RWPE1 (cell line): ENCODE results near the gene AMER2.

Experiments used
- CTCF ChIA-PET: fragments of 350-600 bp; sonication (Branson Sonifier 250); formaldehyde crosslinking; extraction: SDS; loops from one replicate; lab custom pipeline; 2021; lab: Yijun Ruan, JAX
- POLR2A ChIA-PET: fragments of 400-600 bp; formaldehyde crosslinking; extraction: SDS; loops from one replicate; lab custom pipeline; 2020; ENCODE audit warnings: antibody characterized with exemption; ENCODE audit not compliant: low non-redundant PET; lab: Yijun Ruan, JAX
- DNase-seq: peaks from one replicate; pipeline ENCODE4 v3.0.0; 2012; ENCODE audit warnings: low spot score
- H3K27ac ChIP-seq: fragments of 450-650 bp; 2 replicates; pipeline ENCODE4 v1.5.1; 2017
- TF ChIP-seq, protein P1 (sequence below): fragments of 450-650 bp; conservative IDR thresholded peaks from 2 replicates; pipeline ENCODE4 v1.5.1; 2017; ENCODE audit warnings: low read depth, mild to moderate bottlenecking

Gene AMER2, protein sequence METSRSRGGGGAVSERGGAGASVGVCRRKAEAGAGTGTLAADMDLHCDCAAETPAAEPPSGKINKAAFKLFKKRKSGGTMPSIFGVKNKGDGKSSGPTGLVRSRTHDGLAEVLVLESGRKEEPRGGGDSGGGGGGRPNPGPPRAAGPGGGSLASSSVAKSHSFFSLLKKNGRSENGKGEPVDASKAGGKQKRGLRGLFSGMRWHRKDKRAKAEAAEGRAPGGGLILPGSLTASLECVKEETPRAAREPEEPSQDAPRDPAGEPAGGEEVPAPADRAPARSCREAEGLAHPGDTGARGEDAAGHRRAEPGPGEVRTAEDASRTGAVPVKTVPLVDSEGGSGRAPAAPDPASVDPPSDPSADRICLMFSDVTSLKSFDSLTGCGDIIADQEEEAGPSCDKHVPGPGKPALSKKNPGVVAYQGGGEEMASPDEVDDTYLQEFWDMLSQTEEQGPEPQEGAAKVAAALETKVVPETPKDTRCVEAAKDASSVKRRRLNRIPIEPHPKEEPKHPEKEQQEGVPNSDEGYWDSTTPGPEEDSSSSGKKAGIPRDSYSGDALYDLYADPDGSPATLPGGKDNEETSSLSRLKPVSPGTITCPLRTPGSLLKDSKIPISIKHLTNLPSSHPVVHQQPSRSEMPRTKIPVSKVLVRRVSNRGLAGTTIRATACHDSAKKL

DNA sequence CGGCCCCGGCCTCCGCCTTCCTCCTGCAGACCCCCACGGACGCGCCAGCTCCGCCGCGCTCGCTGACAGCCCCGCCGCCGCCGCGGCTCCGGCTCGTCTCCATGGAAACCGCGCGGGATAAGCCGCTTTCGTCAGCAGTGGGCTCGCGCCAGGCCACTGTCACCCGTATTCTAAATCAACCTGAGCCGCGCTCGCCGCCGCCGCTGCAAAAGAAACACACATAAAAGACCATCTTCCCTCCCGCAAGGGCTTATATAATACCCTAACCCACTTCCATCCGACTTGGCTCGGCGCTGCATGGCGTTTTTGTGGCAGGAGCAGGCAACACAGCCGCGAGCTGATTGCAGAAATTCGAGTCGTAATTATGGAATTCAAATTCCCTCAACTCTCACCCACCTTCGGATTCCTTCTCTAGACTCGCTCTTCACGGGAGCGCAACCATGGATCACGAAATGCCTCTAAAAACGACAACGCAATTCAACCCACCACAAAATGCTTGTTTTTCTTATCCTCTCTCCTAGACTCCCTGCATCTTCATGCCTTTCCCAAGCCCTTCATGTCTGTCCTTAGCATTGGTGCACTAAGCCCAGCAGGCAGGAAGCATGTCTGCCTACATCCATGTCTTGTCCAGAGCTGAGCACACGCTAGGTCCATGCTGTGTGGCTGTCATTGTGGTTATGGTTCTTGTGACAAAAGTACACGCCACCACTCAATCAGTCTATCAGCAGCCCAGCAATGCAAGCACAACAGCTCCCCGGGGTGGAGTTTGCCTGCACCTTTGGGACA lies at the start of gene AMER2:
Gene AMER2 (minus strand): TSS at position 772 of the 786 bp plus-strand sequence. CDS start 669 bp downstream, at position 103.
- TF ChIP-seq, protein P1, sequence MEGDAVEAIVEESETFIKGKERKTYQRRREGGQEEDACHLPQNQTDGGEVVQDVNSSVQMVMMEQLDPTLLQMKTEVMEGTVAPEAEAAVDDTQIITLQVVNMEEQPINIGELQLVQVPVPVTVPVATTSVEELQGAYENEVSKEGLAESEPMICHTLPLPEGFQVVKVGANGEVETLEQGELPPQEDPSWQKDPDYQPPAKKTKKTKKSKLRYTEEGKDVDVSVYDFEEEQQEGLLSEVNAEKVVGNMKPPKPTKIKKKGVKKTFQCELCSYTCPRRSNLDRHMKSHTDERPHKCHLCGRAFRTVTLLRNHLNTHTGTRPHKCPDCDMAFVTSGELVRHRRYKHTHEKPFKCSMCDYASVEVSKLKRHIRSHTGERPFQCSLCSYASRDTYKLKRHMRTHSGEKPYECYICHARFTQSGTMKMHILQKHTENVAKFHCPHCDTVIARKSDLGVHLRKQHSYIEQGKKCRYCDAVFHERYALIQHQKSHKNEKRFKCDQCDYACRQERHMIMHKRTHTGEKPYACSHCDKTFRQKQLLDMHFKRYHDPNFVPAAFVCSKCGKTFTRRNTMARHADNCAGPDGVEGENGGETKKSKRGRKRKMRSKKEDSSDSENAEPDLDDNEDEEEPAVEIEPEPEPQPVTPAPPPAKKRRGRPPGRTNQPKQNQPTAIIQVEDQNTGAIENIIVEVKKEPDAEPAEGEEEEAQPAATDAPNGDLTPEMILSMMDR = no peak
- CTCF ChIA-PET = interaction anchor here (0.8 to 1.2 kb wide), 2 partner anchors 12 to 26 kb away, joined by 3 read pairs; no protein-coding TSS in a partner anchor

DNA sequence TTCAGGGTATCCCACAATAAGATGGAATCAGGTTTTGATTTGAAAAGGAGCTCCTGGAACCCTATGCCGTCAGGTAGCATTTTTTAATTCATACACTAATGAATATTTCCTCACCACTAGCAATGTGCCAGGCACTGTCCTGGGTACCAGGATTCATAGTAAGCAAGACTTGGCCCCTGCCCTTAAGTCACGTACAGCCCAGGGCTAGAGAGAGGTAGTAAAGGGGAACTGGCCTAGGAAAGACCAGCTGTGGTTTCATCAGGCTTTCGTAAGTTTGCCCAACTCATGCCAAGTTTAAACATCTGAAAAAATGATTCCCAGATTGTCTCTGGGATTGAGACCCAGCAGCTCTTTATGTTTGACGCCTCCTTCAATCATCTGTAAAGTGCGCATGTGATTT lies 45.9 kb upstream of the AMER2 start:
- no peak overlapping the region for H3K27ac ChIP-seq
- POLR2A ChIA-PET = no interaction called here
- CTCF ChIA-PET = no interaction called here
- no peak for DNase-seq
- TF ChIP-seq, protein P1 = no peak

More for the DNA sequence above, at the start of gene AMER2:
- DNase-seq = no peak
- POLR2A ChIA-PET = no interaction called here
- no peak within 1 kb of the TSS for H3K27ac ChIP-seq

DNA sequence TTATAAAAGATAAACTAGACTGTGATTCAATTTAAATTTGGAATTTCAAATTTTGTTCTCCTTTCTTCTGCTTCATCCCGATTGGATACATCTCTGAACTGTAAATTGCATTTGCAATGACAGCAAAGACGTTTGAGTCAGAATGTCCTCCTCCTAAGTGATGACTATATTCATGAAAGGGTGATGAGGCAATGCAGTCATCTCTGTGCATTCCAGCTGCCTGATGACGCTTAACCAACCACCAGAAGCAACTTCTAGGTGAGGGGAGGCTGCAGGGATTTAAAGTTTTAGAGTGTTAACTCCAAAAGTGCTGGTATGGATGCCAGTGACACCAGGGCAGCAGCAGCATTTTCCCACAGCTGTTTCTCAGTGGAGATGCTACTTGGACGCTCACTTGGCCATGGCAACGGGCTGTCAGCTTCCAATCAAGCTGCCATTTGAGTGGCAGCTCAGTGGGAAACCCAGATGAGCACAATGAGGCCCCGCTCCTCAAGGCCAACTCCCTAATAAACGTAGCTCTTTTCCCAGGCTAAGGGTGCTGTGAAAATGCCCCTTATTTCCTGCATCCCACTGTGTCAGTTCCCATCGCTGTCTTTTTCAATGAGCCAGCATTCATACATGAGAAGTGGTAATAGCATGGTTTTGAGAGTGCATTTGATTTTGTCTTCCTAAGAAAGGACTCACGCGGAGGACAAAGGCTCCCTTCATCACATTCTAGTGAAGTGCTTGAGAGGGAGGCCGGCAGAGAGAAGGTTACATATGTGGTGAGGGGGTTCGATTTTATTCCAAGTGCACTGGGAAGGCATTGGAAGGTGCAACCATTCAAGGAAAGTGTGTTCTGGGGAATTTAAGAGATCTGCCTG lies 45.2 kb upstream of the AMER2 start:
- no peak overlapping the region for H3K27ac ChIP-seq
- DNase-seq = peak; percentile 13
- TF ChIP-seq, protein P1 = no peak
- ChIA-PET CTCF (no interaction called here), POLR2A (no interaction called here)

DNA sequence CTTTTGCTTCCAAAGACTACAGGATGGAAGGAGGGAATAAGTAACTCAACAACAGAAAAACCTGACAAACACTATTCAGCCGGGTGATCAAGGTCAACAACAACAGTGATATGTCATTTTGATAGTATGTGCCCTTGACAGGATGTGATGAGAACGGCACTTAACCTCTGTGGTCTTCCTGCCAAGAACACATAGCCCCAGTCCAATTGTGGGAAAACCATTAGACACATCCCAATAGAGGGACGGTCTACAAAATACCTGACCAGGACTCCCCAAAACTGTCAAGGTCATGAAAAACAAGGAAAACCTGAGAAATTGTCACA lies 43.1 kb upstream of the AMER2 start:
- ChIA-PET CTCF (no interaction called here), POLR2A (no interaction called here)
- no peak overlapping the region for H3K27ac ChIP-seq
- TF ChIP-seq, protein P1 = no peak
- no peak for DNase-seq

DNA sequence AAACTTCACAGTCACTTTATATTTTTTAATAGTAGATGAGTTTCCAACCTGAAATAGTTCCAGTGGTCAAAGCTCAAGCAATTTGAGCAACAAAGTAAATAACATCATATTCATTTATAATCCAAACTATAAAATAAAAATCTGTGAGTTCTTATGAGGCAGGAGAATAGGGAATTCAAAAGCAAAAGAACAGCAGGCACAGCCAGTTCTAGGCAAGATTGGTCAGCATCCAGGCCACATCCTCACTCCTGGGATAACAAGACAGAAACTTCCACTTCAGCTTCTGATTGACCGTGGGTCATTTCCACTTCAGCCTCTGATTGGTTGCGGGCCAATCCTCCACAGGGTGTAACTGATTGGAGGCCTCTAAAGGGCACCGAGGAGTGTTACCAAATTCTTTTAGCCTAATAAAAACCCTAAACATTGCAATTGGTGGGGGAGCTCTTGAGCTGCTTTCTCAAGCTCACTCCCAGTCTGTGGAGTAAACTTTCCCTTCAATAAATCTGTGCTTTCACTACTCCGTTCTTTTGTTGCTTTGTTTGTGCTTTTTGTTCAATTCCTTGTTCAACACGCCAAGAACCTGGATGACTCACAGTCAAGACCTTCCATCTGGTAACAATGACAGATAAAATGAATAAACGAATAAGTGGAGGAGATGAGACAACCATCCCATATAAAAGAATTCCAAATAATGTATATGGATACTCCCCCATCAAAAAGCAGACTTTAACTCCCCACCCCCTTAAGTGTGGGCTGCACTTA lies 42.6 kb upstream of the AMER2 start:
- ChIA-PET POLR2A (no interaction called here), CTCF (interaction anchor here (0.6 to 1.6 kb wide), 2 partner anchors 34 to 1379 kb away, joined by 3 read pairs; no protein-coding TSS in a partner anchor)
- no peak for DNase-seq

More for the DNA sequence above, 42.6 kb upstream of the AMER2 start:
- TF ChIP-seq, protein P1 = no peak
- H3K27ac ChIP-seq = no peak overlapping the region
